WTC11 (cell line): ENCODE data around the gene DHRS1. TPM values are rescaled to one million over a fixed set of nuclear protein-coding genes. Genes with fewer than 3 reads are reported as not detected.

ENCODE experiments used
- ATAC-seq: fragments of 200-7000 bp; cut with Tn5 transposase; 2 replicates; pipeline ENCODE4 v1.10.0; 2021; ENCODE audit warnings: mild to moderate bottlenecking, moderate library complexity
- CTCF ChIA-PET: fragments of 300-600 bp; sonication (Branson Sonifier 250); formaldehyde crosslinking; loops from one replicate; lab custom pipeline; 2021; ENCODE audit warnings: antibody characterized with exemption; lab: Charles Lee
- POLR2A ChIA-PET: fragments of 350-600 bp; sonication (Branson Sonifier 250); formaldehyde crosslinking; loops from one replicate; lab custom pipeline; 2021; ENCODE audit warnings: antibody characterized with exemption; lab: Charles Lee
- DNase-seq: peaks from one replicate; pipeline ENCODE4 v3.0.0; 2021; ENCODE audit warnings: low spot score
- H3K27ac Mint-ChIP-seq: 2 replicates; pipeline ENCODE4 v1.8.0; 2021; ENCODE audit warnings: mixed read lengths
- H3K27me3 Mint-ChIP-seq: 2 replicates; pipeline ENCODE4 v1.8.0; 2021; ENCODE audit warnings: low read depth, mild to moderate bottlenecking, moderate library complexity, mixed read lengths
- H3K36me3 Mint-ChIP-seq: 2 replicates; pipeline ENCODE4 v1.8.0; 2021; ENCODE audit warnings: mixed read lengths
- H3K4me1 Mint-ChIP-seq: 2 replicates; pipeline ENCODE4 v1.8.0; 2022; ENCODE audit warnings: mixed read lengths
- H3K4me3 Mint-ChIP-seq: 2 replicates; pipeline ENCODE4 v1.8.0; 2021; ENCODE audit warnings: mild to moderate bottlenecking, moderate library complexity, mixed read lengths
- H3K9me3 Mint-ChIP-seq: 2 replicates; pipeline ENCODE4 v1.8.0; 2021; ENCODE audit warnings: mixed read lengths
- NFE2L1 ChIP-seq: sonication (generic); formaldehyde crosslinking; IDR thresholded peaks from 2 replicates; pipeline ENCODE4 v1.8.1; 2023; ENCODE audit warnings: missing genetic modification reagents
- OVOL2 ChIP-seq: fragments of 250-450 bp; sonication (Bioruptor Pico); IDR thresholded peaks from 2 replicates; pipeline ENCODE4 v1.9.0; 2021; ENCODE audit warnings: mild to moderate bottlenecking, borderline replicate concordance
- SP1 ChIP-seq: sonication (generic); formaldehyde crosslinking; conservative IDR thresholded peaks from 2 replicates; pipeline ENCODE4 v1.8.1; 2022; ENCODE audit warnings: missing genetic modification reagents
- ZNF121 ChIP-seq: sonication (generic); formaldehyde crosslinking; IDR thresholded peaks from 2 replicates; pipeline ENCODE4 v1.8.0; 2023; ENCODE audit warnings: missing genetic modification reagents
- ZNF317 ChIP-seq: sonication (generic); formaldehyde crosslinking; IDR thresholded peaks from 2 replicates; pipeline ENCODE4 v1.8.1; 2023; ENCODE audit warnings: low read depth, mild to moderate bottlenecking, moderate library complexity, missing genetic modification reagents, borderline replicate concordance
- total RNA-seq: library from RNA; stranded (reverse); gene quantifications from 3 replicates; pipeline ENCODE4 v1.2.3, GENCODE V29; 2021
- TF ChIP-seq, protein P1 (sequence below): sonication (generic); formaldehyde crosslinking; IDR thresholded peaks from 2 replicates; pipeline ENCODE4 v1.8.1; 2023; ENCODE audit warnings: mild to moderate bottlenecking, missing genetic modification reagents, moderate library complexity
- TF ChIP-seq, protein P2 (sequence below): fragments of 200-600 bp; IDR thresholded peaks from 2 replicates; pipeline ENCODE4 v1.8.0; 2022; ENCODE audit warnings: antibody characterized with exemption

DHRS1 gene
- total RNA-seq, 1 experiment from 2014 or later = 13.9 TPM

DNA sequence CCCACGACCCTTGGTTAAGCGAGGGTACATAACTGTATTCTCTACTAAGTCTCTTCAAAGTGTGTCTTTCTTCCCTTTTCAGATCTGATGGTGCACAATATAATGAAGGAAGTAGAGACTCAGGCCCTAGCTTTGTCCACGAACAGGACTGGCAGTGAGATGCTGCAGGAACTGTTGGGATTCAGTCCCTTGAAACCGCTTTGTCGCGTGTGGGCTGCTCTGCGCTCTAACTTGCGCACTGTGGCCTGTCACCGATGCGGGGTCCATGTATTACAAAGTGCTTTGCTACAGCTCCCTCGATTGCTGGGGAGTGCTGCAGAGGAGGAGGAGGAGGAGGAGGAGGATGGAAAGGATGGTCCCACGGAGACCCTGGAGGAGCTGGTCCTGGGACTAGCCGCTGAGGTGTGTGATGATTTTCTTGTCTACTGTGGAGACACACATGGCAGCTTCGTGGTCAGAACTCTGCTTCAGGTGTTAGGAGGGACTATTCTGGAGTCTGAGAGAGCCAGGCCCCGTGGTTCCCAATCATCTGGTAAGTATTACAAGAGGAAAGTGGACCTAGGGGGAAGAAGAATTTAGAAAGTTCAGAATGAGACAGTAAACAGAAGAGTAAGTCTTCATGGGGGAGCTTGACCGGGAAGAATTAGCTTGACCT is 873 bp upstream of the DHRS1 start:
- POLR2A ChIA-PET = interaction anchor here (0.5 to 3.6 kb wide), 7 partner anchors 8 to 131 kb away, joined by 3 to 20 read pairs (median 8); partner anchors contain the start of genes CIDEB, LTB4R2, RABGGTA and TINF2
- Mint-ChIP-seq H3K9me3 (no peaks in the 10 kb centered on the region), H3K4me1 (peaks cover 19% of the 10 kb centered on the region), H3K27ac (no peak overlapping the region; the same call in 1 of the 2 replicates)
- no peak for ATAC-seq
- TF ChIP-seq, protein P1, sequence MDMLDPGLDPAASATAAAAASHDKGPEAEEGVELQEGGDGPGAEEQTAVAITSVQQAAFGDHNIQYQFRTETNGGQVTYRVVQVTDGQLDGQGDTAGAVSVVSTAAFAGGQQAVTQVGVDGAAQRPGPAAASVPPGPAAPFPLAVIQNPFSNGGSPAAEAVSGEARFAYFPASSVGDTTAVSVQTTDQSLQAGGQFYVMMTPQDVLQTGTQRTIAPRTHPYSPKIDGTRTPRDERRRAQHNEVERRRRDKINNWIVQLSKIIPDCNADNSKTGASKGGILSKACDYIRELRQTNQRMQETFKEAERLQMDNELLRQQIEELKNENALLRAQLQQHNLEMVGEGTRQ = no peak
- TF ChIP-seq, protein P2, sequence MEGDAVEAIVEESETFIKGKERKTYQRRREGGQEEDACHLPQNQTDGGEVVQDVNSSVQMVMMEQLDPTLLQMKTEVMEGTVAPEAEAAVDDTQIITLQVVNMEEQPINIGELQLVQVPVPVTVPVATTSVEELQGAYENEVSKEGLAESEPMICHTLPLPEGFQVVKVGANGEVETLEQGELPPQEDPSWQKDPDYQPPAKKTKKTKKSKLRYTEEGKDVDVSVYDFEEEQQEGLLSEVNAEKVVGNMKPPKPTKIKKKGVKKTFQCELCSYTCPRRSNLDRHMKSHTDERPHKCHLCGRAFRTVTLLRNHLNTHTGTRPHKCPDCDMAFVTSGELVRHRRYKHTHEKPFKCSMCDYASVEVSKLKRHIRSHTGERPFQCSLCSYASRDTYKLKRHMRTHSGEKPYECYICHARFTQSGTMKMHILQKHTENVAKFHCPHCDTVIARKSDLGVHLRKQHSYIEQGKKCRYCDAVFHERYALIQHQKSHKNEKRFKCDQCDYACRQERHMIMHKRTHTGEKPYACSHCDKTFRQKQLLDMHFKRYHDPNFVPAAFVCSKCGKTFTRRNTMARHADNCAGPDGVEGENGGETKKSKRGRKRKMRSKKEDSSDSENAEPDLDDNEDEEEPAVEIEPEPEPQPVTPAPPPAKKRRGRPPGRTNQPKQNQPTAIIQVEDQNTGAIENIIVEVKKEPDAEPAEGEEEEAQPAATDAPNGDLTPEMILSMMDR = no peak
- no peak for TF ChIP-seq SP1 (CRISPR knock-in tag)
- TF ChIP-seq, all 79 proteins: peak for 0
- peaks cover 38% of the 10 kb centered on the region for H3K36me3 Mint-ChIP-seq
- H3K27me3 Mint-ChIP-seq = 0 out of 2 replicates have a peak, but pooled peaks cover 3% of the 10 kb centered on the region
- DNase-seq = no peak
- peak overlapping the region; percentile 91 for H3K4me3 Mint-ChIP-seq
- CTCF ChIA-PET = interaction anchor here (0.6 to 8.2 kb wide), 17 partner anchors 7 to 242 kb away, joined by 3 to 165 read pairs (median 12); partner anchors contain the start of genes CHMP4A, CIDEB, IRF9 and LTB4R

DNA sequence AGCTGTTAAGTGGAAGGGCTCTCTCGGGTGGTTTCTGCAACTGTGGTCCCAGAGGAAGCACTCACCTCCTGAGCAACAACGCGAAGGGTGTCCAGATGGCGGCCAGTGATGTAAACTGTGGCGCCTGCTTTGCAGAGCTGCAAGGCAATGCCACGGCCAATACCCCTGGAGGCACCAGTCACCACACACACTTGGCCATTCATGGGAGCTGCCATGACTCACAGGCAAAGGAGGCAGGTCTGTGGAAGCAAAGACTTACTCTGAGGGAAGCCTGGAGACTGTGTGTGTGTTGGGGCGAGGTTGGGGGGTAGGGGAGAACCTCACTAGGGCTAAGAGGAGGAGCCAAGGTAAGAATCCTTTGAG is 707 bp downstream of the DHRS1 start:
- POLR2A ChIA-PET = interaction anchor here (1.0 to 3.6 kb wide), 4 partner anchors 9 to 164 kb away, joined by 3 to 20 read pairs (median 10); partner anchors contain the start of genes CIDEB, RABGGTA and TINF2
- DNase-seq = no peak
- no peaks in the 10 kb centered on the region for H3K9me3 Mint-ChIP-seq

DNA sequence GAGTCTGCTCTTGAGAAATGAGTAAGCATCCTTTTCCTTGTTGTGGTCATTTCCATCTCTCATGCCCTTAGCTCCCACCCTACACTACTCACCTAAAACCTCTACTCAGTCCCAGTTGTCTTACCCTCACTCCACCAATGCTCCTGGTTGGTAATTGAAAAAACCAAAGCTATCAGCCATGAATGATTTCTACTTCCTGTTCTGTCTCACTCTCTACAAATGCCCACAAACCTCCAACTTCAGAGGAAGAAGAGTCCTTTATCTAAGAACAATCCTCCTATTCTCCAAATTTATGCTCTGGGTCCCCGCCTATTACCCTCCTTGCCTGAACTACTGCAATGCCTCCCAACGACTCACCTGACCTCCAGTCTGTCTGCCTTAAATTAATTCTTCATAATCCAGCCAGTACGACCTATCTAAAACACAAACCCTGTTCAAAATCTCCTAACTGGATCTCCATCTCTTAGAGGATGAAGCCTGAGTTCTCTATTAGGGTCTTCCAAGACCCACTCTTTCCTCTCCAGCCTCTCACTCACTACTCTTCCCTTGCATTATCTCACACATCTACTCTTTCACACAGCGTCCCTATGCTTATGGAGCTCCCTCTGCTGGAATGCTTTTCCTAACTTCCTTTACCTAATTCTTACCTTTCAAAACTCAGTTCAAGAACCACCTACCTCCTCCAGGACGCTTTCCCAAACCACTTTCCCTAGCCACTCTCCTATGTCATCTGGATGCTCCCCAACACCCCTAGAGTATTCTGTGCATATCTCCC is 2.2 kb downstream of the DHRS1 start:
- H3K4me3 Mint-ChIP-seq = no peak overlapping the region; the same call in 1 of the 2 replicates
- H3K4me1 Mint-ChIP-seq = peaks cover 19% of the 10 kb centered on the region
- ATAC-seq = 0 out of 2 replicates have a peak, but pooled peaks have one; percentile 13
- H3K9me3 Mint-ChIP-seq = no peaks in the 10 kb centered on the region
- POLR2A ChIA-PET = interaction anchor here (0.6 to 3.6 kb wide), 5 partner anchors 10 to 134 kb away, joined by 3 to 13 read pairs (median 3); partner anchors contain the start of genes CHMP4A, CIDEB, RABGGTA and TINF2
- H3K27ac Mint-ChIP-seq = peak overlapping the region; percentile 83
- DNase-seq = no peak
- 0 out of 2 replicates have a peak, but pooled peaks cover 3% of the 10 kb centered on the region for H3K27me3 Mint-ChIP-seq
- no peak for TF ChIP-seq ZNF317
- TF ChIP-seq, all 79 proteins: peak for 0
- CTCF ChIA-PET = interaction anchor here (0.6 to 8.2 kb wide), 30 partner anchors 9 to 246 kb away, joined by 3 to 165 read pairs (median 7); partner anchors contain the start of genes ADCY4, CARMIL3, CIDEB and EMC9
- H3K36me3 Mint-ChIP-seq = peaks cover 11% of the 10 kb centered on the region

More for the DNA sequence above, 707 bp downstream of the DHRS1 start:
- 0 out of 2 replicates have a peak, but pooled peaks have one; percentile 25 for TF ChIP-seq ZNF121 (CRISPR knock-in tag)
- TF ChIP-seq NFE2L1 (CRISPR knock-in tag) = no peak
- peaks cover 23% of the 10 kb centered on the region for H3K36me3 Mint-ChIP-seq
- H3K27ac Mint-ChIP-seq = peak overlapping the region; percentile 89
- 0 out of 2 replicates have a peak, but pooled peaks cover 3% of the 10 kb centered on the region for H3K27me3 Mint-ChIP-seq
- no peak for ATAC-seq
- peak overlapping the region; percentile 91 for H3K4me3 Mint-ChIP-seq
- peaks cover 19% of the 10 kb centered on the region for H3K4me1 Mint-ChIP-seq
- CTCF ChIA-PET = interaction anchor here (0.9 to 8.2 kb wide), 16 partner anchors 9 to 241 kb away, joined by 3 to 165 read pairs (median 12); partner anchors contain the start of genes CHMP4A, CIDEB, IRF9 and KHNYN

DNA sequence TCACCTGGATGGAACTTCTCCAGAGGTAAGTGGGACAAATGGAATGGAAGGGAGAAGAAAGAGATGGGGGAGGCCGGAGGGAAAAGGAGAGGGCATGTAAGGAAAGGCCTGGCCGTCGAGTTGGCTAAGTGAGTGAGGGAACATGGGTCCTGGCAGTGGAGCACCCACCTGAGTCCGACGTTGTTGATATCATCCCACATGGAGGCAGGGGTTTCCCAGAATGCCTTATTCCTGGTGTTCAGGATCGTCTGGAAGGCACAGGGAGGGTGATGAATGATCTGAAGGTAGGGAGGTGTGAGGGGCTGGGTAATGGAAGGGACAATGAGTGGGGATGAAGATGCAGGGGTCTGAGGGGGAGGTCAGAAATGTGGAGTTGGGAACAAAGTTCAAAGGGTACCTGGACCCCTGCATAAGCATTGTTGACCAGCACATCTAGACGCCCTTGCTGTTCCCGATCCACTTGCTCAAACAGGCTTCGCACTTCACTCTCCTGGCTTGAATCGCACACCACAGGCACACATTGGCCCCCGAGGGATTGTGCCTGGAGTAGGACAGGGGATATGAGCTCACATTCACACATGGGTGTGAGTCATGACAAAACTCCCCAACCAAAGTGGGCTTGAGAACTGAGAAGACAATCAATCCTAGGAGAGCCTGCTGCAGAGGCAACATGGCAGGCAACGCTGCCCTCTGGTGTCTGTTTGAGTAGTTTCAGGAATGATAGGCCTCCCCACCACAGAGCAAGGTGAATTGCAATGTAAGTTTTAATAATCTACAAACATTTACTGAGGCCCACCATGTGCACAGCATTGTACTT is 3.0 kb downstream of the DHRS1 start:
- ATAC-seq (peak; percentile 56), DNase-seq (peak; percentile 54)
- 0 out of 2 replicates have a peak, but pooled peaks cover 3% of the 10 kb centered on the region for H3K27me3 Mint-ChIP-seq
- no peaks in the 10 kb centered on the region for H3K9me3 Mint-ChIP-seq
- H3K4me1 Mint-ChIP-seq = peaks cover 19% of the 10 kb centered on the region
- no peak overlapping the region; the same call in 1 of the 2 replicates for H3K27ac Mint-ChIP-seq
- no peak for TF ChIP-seq OVOL2
- TF ChIP-seq, protein P2 = peak; percentile 49; the same call in 1 of the 2 replicates
- peaks cover 2% of the 10 kb centered on the region for H3K36me3 Mint-ChIP-seq
- H3K4me3 Mint-ChIP-seq = no peak overlapping the region
- ChIA-PET POLR2A (interaction anchor here (0.6 to 3.6 kb wide), 4 partner anchors 25 to 101 kb away, joined by 3 to 13 read pairs (median 3); partner anchors contain the start of genes CHMP4A, RABGGTA, TINF2 and TM9SF1), CTCF (interaction anchor here (0.8 to 8.2 kb wide), 20 partner anchors 8 to 245 kb away, joined by 3 to 165 read pairs (median 13); partner anchors contain the start of genes CARMIL3, CIDEB, LTB4R and LTB4R2)
